Measurements from ENCODE around the gene PCDHGB6.
"Not testable (repeated sequence)": the region's sequence is repeated elsewhere in the genome, so short reads cannot be mapped to it uniquely, and the experiment has no call there.

PCDHGB6 gene

GRCh38 chr5:141419074-141419880, 11.5 kb downstream of the PCDHGB6 start:
- no peak for DNase-seq

- DNase-seq = peak; percentile 81 to 88 (median 88)
These were observed 13.2 kb downstream of the PCDHGB6 start, which contains the start of gene PCDHGA11 for GRCh38 chr5:141420855-141421488. Gene PCDHGA11 (plus strand): TSS chr5:141421051. CDS start chr5:141421228, 177 bp downstream.

GRCh38 chr5:141421489-141421855, 13.7 kb downstream of the PCDHGB6 start:
- no peak for DNase-seq

GRCh38 chr5:141422742-141423291, 15.0 kb downstream of the PCDHGB6 start:
- DNase-seq = no peak

- DNase-seq = no peak
These were observed 20.1 kb downstream of the PCDHGB6 start for GRCh38 chr5:141427783-141428426.

- DNase-seq = peak; percentile 84 to 91 (median 90)
These were observed 22.7 kb downstream of the PCDHGB6 start, which contains the start of gene PCDHGA12 for GRCh38 chr5:141430332-141431113. Gene PCDHGA12 (plus strand): TSS chr5:141430507. CDS start chr5:141430760, 253 bp downstream.

- DNase-seq = peak; percentile 27 to 39 (median 37)
These were observed 23.5 kb downstream of the PCDHGB6 start for GRCh38 chr5:141431286-141431685.

GRCh38 chr5:141432308-141432707, 24.5 kb downstream of the PCDHGB6 start:
- DNase-seq = not testable (repeated sequence)

GRCh38 chr5:141432726-141433125, 24.9 kb downstream of the PCDHGB6 start:
- DNase-seq = not testable (repeated sequence)

- DNase-seq = no peak
These were observed 26.2 kb downstream of the PCDHGB6 start for GRCh38 chr5:141434006-141434405.

- no peak for DNase-seq
These were observed 29.4 kb downstream of the PCDHGB6 start for GRCh38 chr5:141437221-141437620.

- DNase-seq = no peak
These were observed 31.8 kb downstream of the PCDHGB6 start for GRCh38 chr5:141439411-141440141.

- no peak for DNase-seq
These were observed 32.5 kb downstream of the PCDHGB6 start for GRCh38 chr5:141440341-141440740.

GRCh38 chr5:141441571-141442170, 33.9 kb downstream of the PCDHGB6 start:
- DNase-seq = no peak
